Keratinocyte (primary cell): ENCODE results near the gene LPGAT1. TPM values are rescaled to one million over a fixed set of nuclear protein-coding genes. Genes with fewer than 3 reads are reported as not detected.

Source experiments
- DNase-seq: peaks from one replicate; pipeline ENCODE4 v3.0.0-alpha.2; 2011; ENCODE audit warnings: low read depth, missing footprints, low spot score
- FAIRE-seq: peaks from 2 replicates; lab custom pipeline; 2011; peaks lifted over from hg19 to GRCh38; lab: Jason Lieb, UNC
- H2AFZ ChIP-seq: 2 replicates; pipeline ENCODE4 v1.6.0; 2012; ENCODE audit warnings: low read length, control low read depth, inconsistent platforms; ENCODE audit not compliant: control insufficient read depth
- H3K27ac ChIP-seq: 2 replicates; pipeline ENCODE4 v1.5.1; 2011; ENCODE audit warnings: low read length; ENCODE audit not compliant: control insufficient read depth, insufficient read depth
- H3K27me3 ChIP-seq: 3 replicates; pipeline ENCODE4 v1.6.0; 2011; ENCODE audit warnings: low read length; ENCODE audit not compliant: control insufficient read depth, insufficient read depth; ENCODE audit errors: extremely low read depth
- H3K36me3 ChIP-seq, 2 experiments: 2 replicates in 1 of 2; 3 replicates in 1 of 2; pipeline ENCODE4 v1.5.1; 2011; ENCODE audit warnings: low read length in 2 of 2, mild to moderate bottlenecking in 1 of 2; ENCODE audit not compliant: control insufficient read depth in 2 of 2, insufficient read depth in 2 of 2; ENCODE audit errors: extremely low read depth in 1 of 2
- H3K4me1 ChIP-seq: 3 replicates; pipeline ENCODE4 v1.5.1; 2011; ENCODE audit warnings: low read length; ENCODE audit not compliant: control insufficient read depth, insufficient read depth; ENCODE audit errors: extremely low read depth
- H3K4me2 ChIP-seq: 3 replicates; pipeline ENCODE4 v1.6.0; 2011; ENCODE audit warnings: low read depth, low read length; ENCODE audit not compliant: control insufficient read depth, insufficient read depth; ENCODE audit errors: extremely low read depth
- H3K4me3 ChIP-seq, 3 experiments: fragments of 200-600 bp in 1 of 3; sonication (generic) in 1 of 3; 2 replicates in 2 of 3; 3 replicates in 1 of 3; pipeline ENCODE4 v1.5.1; 2011 to 2016; ENCODE audit warnings: low read length in 3 of 3, mild to moderate bottlenecking in 3 of 3, control low read depth in 2 of 3, inconsistent platforms in 1 of 3, low read depth in 1 of 3, mixed read lengths in 1 of 3, mixed run types in 1 of 3, moderate library complexity in 1 of 3; ENCODE audit not compliant: control insufficient read depth in 2 of 3, insufficient read depth in 2 of 3; ENCODE audit errors: extremely low read depth in 1 of 3
- H3K79me2 ChIP-seq: 2 replicates; pipeline ENCODE4 v1.6.0; 2012; ENCODE audit warnings: low read length; ENCODE audit not compliant: control insufficient read depth, insufficient read depth
- H3K9ac ChIP-seq: 3 replicates; pipeline ENCODE4 v1.6.0; 2011; ENCODE audit warnings: low read length; ENCODE audit not compliant: control insufficient read depth, insufficient read depth; ENCODE audit errors: extremely low read depth
- H3K9me1 ChIP-seq: 3 replicates; pipeline ENCODE4 v1.6.0; 2011; ENCODE audit warnings: low read length; ENCODE audit not compliant: control insufficient read depth, insufficient read depth; ENCODE audit errors: extremely low read depth
- H3K9me3 ChIP-seq: 2 replicates; pipeline ENCODE4 v1.5.1; 2012; ENCODE audit warnings: low read depth, low read length; ENCODE audit not compliant: control insufficient read depth
- H4K20me1 ChIP-seq: 3 replicates; pipeline ENCODE4 v1.6.0; 2011; ENCODE audit warnings: low read length; ENCODE audit not compliant: control insufficient read depth, insufficient read depth; ENCODE audit errors: extremely low read depth
- EZH2 ChIP-seq: IDR thresholded peaks from one replicate; pipeline ENCODE4 v1.6.1; 2012; ENCODE audit warnings: inconsistent platforms, mild to moderate bottlenecking, low read length, moderate library complexity
- dilution Hi-C: fragments of 300-500 bp; cut with MboI; formaldehyde crosslinking; loops from one replicate; pipeline ENCODE4 v1.7.0; 2020; ENCODE audit warnings: low sequenced_read_pairs; ENCODE audit not compliant: extremely low pct_ligation_motif_present
- polyA plus RNA-seq, 5 experiments: library from polyadenylated mRNA; depleted of rRNA in 3 of 5; stranded (reverse) in 3 of 5; stranded (forward) in 1 of 5; unstranded in 1 of 5; fragments of >200 nt; gene quantifications; 1 replicate in 1 of 5; 2 replicates in 3 of 5; 3 replicates in 1 of 5; pipeline versions ENCODE4 v1.2.1 to v1.2.3, GENCODE V29; 2011 to 2012; ENCODE audit warnings: missing spikeins in 2 of 5, low read depth in 1 of 5, low replicate concordance in 1 of 5
- TF ChIP-seq, protein P1 (sequence below), 3 experiments: IDR thresholded peaks in 1 of 3; conservative IDR thresholded peaks in 1 of 3; optimal IDR thresholded peaks in 1 of 3; 2 replicates in 2 of 3; 3 replicates in 1 of 3; pipeline versions ENCODE3 to v1.5.1; 2011; ENCODE audit warnings: low read length in 3 of 3, mild to moderate bottlenecking in 3 of 3, moderate library complexity in 2 of 3, control low read depth in 1 of 3, inconsistent platforms in 1 of 3; ENCODE audit not compliant: insufficient read depth in 2 of 3; ENCODE audit errors: extremely low read depth in 1 of 3

LPGAT1 gene
- polyA plus RNA-seq, 1 donor (not counting 4 experiments of a cell fraction or from before 2014, with no cell fraction given), result 14.7 TPM

DNA sequence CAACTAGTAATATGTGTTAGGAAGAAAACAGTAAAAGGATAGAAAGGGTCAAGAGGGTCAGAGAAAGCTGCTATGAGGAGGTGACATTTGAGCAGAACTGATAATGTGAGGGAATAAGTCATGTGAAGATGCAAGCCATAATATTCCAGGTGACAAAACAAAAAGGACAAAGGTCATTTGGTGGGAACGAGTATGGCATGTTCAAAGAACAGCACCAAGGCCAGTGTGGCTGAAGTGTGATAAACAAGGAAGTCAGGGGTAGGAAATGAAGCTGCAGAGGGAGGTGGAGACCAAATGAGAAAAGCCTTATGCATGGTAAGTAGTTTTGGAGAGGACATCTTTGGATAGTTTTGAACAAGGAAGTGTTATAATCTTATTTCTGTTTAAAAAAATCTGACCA is 46.7 kb downstream of the LPGAT1 start:
- H3K9ac ChIP-seq, result no peak overlapping the region
- no peaks in the 10 kb centered on the region for H3K79me2 ChIP-seq
- H3K9me3 ChIP-seq, result no peaks in the 10 kb centered on the region
- H2AFZ ChIP-seq, result no peak overlapping the region
- TF ChIP-seq, protein P1, sequence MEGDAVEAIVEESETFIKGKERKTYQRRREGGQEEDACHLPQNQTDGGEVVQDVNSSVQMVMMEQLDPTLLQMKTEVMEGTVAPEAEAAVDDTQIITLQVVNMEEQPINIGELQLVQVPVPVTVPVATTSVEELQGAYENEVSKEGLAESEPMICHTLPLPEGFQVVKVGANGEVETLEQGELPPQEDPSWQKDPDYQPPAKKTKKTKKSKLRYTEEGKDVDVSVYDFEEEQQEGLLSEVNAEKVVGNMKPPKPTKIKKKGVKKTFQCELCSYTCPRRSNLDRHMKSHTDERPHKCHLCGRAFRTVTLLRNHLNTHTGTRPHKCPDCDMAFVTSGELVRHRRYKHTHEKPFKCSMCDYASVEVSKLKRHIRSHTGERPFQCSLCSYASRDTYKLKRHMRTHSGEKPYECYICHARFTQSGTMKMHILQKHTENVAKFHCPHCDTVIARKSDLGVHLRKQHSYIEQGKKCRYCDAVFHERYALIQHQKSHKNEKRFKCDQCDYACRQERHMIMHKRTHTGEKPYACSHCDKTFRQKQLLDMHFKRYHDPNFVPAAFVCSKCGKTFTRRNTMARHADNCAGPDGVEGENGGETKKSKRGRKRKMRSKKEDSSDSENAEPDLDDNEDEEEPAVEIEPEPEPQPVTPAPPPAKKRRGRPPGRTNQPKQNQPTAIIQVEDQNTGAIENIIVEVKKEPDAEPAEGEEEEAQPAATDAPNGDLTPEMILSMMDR (optimal IDR thresholded peaks at IDR 0.05 in 1 of 3, IDR thresholded peaks at IDR 0.05 in 1 of 3, conservative IDR thresholded peaks at IDR 0.05 in 1 of 3; ENCODE audit: extremely low read depth in 1 of 3, insufficient read depth in 2 of 3, low read length in 3 of 3), result no peak
- TF ChIP-seq EZH2, result no peak
- DNase-seq, result no peak
- H4K20me1 ChIP-seq, result no peaks in the 10 kb centered on the region
- dilution Hi-C loops, result no loop called here
- H3K27ac ChIP-seq, result no peak overlapping the region
- no peaks in the 10 kb centered on the region for H3K36me3 ChIP-seq
- H3K9me1 ChIP-seq, result no peaks in the 10 kb centered on the region
- no peak overlapping the region for H3K4me3 ChIP-seq
- H3K4me2 ChIP-seq, result no peak overlapping the region
- H3K27me3 ChIP-seq, result no peaks in the 10 kb centered on the region
- no peaks in the 10 kb centered on the region for H3K4me1 ChIP-seq
- FAIRE-seq, result no peak

DNA sequence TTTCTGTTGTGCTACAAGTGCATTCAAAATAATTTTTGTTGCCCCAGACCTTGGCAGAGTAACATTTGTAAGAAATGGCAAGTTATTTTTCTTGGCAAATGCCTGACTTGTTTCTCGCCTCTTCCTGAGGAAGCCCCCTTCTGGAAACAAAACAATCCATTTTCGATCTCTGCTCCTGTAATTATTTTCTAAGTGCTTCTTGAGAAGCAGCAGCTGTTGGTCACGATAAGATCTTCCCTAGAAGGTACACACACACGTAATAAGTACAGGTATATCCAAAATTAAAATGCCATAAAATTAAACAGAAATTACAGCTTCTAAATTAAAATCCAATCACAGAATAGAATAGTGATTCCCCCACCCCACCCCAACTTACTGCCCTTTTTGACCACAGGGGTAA is 47.3 kb downstream of the LPGAT1 start:
- Histone ChIP-seq H2AFZ (no peak overlapping the region), H3K9me1 (no peaks in the 10 kb centered on the region), H3K4me1 (no peaks in the 10 kb centered on the region), H3K36me3 (no peaks in the 10 kb centered on the region), H3K79me2 (no peaks in the 10 kb centered on the region), H3K9me3 (no peaks in the 10 kb centered on the region), H3K27ac (no peak overlapping the region), H3K9ac (no peak overlapping the region), H3K4me3 (no peak overlapping the region), H3K27me3 (no peaks in the 10 kb centered on the region), H3K4me2 (no peak overlapping the region), H4K20me1 (no peaks in the 10 kb centered on the region)
- TF ChIP-seq, protein P1 (optimal IDR thresholded peaks at IDR 0.05 in 1 of 3, IDR thresholded peaks at IDR 0.05 in 1 of 3, conservative IDR thresholded peaks at IDR 0.05 in 1 of 3; ENCODE audit: extremely low read depth in 1 of 3, insufficient read depth in 2 of 3, low read length in 3 of 3), result no peak
- no peak for TF ChIP-seq EZH2
- dilution Hi-C loops, result no loop called here
- DNase-seq (no peak), FAIRE-seq (peak; percentile 20)
